Measurements from ENCODE around the gene STUB1. TPM values are rescaled to one million over a fixed set of nuclear protein-coding genes. Genes with fewer than 3 reads are reported as not detected.

STUB1 gene
- total RNA-seq, 1 experiment from 2014 or later = 102 TPM

DNA sequence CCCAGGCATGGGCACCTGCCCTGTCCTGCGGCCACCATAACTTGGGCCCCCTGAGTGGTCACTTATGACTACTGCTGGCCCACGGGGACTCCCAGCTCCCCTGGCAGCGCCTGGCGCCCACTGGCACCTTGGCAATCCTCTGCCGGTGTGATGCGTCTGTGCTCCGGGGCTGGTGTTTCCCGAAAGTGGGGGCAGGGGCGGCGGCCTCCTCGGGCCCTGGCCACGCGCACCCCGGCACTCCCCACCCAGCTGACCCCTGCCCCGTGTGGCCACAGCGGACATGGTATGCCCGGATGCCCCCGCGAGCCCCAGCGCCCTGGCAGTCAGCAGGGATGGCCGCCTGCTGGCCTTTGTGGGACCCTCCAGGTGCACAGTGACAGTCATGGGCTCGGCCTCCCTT lies 22.7 kb upstream of the STUB1 start:
- TF ChIP-seq, protein P1, sequence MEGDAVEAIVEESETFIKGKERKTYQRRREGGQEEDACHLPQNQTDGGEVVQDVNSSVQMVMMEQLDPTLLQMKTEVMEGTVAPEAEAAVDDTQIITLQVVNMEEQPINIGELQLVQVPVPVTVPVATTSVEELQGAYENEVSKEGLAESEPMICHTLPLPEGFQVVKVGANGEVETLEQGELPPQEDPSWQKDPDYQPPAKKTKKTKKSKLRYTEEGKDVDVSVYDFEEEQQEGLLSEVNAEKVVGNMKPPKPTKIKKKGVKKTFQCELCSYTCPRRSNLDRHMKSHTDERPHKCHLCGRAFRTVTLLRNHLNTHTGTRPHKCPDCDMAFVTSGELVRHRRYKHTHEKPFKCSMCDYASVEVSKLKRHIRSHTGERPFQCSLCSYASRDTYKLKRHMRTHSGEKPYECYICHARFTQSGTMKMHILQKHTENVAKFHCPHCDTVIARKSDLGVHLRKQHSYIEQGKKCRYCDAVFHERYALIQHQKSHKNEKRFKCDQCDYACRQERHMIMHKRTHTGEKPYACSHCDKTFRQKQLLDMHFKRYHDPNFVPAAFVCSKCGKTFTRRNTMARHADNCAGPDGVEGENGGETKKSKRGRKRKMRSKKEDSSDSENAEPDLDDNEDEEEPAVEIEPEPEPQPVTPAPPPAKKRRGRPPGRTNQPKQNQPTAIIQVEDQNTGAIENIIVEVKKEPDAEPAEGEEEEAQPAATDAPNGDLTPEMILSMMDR (IDR thresholded peaks at IDR 0.05; ENCODE audit: unreplicated experiment) = no peak
- H3K4me1 Mint-ChIP-seq (ENCODE audit: low read depth, unreplicated experiment) = no peaks in the 10 kb centered on the region
- H3K27ac Mint-ChIP-seq (ENCODE audit: unreplicated experiment) = no peak overlapping the region
- H3K4me3 Mint-ChIP-seq (ENCODE audit: low read depth, unreplicated experiment) = no peak overlapping the region
- peaks cover 46% of the 10 kb centered on the region for H3K36me3 Mint-ChIP-seq (ENCODE audit: insufficient read depth, unreplicated experiment)
- CTCF ChIA-PET = no interaction called here
- H3K27me3 Mint-ChIP-seq (ENCODE audit: unreplicated experiment) = no peaks in the 10 kb centered on the region
- BruUV-seq (replicated peaks) = no TSS peak
- no peak for DNase-seq
- no peaks in the 10 kb centered on the region for H3K9me3 Mint-ChIP-seq (ENCODE audit: low read depth, unreplicated experiment)
- intact Hi-C loops (cut with micrococcal nuclease; ENCODE audit: unreplicated experiment) = no loop called here

DNA sequence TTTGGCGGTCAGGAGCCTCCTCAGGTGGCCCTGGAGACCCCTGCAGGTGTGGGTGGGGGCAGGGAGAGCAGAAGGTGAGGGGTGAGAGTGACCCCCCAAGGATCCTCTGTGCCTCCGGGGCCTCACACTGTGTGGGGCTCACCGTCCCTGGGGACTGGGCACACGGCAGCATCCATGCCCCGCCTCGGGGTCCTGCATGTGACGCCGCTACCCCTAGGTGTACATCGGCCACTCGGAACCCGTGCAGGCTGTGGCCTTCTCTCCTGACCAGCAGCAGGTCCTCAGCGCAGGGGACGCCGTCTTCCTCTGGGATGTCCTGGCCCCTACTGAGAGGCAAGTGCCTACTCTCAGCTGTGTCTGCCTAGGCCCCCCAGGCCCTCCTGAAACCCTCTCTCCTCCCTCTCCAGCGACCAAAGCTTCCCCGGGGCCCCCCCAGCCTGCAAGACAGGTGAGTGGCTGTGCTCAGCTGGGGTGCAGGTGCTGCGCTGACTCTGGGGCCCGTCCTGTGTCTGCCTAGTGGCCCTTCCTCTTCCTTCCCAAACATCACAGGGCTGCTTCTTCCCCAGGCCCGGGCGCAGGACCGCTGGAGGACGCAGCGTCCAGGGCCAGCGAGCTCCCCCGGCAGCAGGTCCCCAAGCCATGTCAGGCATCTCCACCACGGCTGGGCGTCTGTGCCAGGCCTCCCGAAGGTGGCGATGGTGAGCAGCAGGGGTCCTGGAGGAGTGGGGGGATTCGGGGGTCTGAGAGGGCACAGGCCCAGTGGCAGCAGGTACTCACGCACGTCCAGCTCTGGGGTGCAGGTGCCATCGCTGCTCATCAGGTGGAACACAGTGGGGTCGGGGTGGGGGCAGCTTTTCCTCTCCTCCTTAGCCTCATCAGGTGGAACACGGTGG lies 21.3 kb upstream of the STUB1 start:
- Mint-ChIP-seq H3K9me3 (ENCODE audit: low read depth, unreplicated experiment) (no peaks in the 10 kb centered on the region), H3K4me1 (ENCODE audit: low read depth, unreplicated experiment) (no peaks in the 10 kb centered on the region), H3K4me3 (ENCODE audit: low read depth, unreplicated experiment) (no peak overlapping the region), H3K27ac (ENCODE audit: unreplicated experiment) (no peak overlapping the region), H3K27me3 (ENCODE audit: unreplicated experiment) (no peaks in the 10 kb centered on the region), H3K36me3 (ENCODE audit: insufficient read depth, unreplicated experiment) (peaks cover 42% of the 10 kb centered on the region)
- BruUV-seq (replicated peaks) = no TSS peak
- intact Hi-C loops (cut with micrococcal nuclease; ENCODE audit: unreplicated experiment) = no loop called here
- CTCF ChIA-PET = no interaction called here
- no peak for DNase-seq
- TF ChIP-seq, protein P1 (IDR thresholded peaks at IDR 0.05; ENCODE audit: unreplicated experiment) = no peak

DNA sequence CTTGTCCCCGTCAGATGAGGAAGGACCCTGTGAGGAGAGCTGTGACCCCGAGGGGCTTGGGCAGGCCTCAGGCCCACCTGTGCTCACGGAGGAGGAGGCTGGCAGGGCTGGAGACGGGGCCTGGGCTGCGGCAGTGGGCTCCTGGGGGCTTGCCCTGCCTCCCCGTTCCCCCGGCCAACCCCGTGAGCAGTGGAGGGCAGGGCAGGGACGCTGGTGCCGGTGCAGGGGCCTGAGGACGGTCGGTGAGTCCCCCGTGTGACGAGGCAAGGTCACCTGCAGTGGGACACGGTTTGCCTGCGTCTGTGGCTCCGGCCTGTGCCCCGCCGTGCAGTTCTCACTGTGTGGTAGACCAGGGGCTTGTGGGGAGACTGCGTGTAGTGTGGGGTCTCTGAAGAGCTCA lies 20.6 kb upstream of the STUB1 start:
- Mint-ChIP-seq H3K4me1 (ENCODE audit: low read depth, unreplicated experiment) (no peaks in the 10 kb centered on the region), H3K9me3 (ENCODE audit: low read depth, unreplicated experiment) (no peaks in the 10 kb centered on the region), H3K36me3 (ENCODE audit: insufficient read depth, unreplicated experiment) (peaks cover 35% of the 10 kb centered on the region), H3K27me3 (ENCODE audit: unreplicated experiment) (no peaks in the 10 kb centered on the region), H3K4me3 (ENCODE audit: low read depth, unreplicated experiment) (no peak overlapping the region), H3K27ac (ENCODE audit: unreplicated experiment) (no peak overlapping the region)
- TF ChIP-seq, protein P1 (IDR thresholded peaks at IDR 0.05; ENCODE audit: unreplicated experiment) = no peak
- no peak for DNase-seq
- intact Hi-C loops (cut with micrococcal nuclease; ENCODE audit: unreplicated experiment) = no loop called here
- no TSS peak for BruUV-seq (replicated peaks)
- CTCF ChIA-PET = no interaction called here

DNA sequence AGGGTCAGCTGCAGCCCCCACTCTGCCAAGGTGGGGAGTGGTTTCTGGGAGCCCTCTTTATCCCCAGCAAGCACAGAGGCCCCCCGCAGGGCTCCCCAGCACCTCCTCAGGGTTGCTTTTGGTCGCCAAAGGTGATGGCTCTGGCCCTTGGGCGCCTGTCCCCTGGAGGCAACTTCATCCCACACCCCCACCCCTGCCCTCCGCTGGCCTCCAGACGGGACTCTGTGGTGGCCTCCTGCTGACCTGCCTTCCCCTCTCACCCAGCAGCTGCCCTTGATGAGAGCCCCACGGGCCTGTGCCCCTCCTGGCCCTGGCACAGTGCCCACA lies 20.1 kb upstream of the STUB1 start:
- no TSS peak for BruUV-seq (replicated peaks)
- Mint-ChIP-seq H3K27me3 (ENCODE audit: unreplicated experiment) (no peaks in the 10 kb centered on the region), H3K27ac (ENCODE audit: unreplicated experiment) (no peak overlapping the region), H3K4me3 (ENCODE audit: low read depth, unreplicated experiment) (no peak overlapping the region), H3K36me3 (ENCODE audit: insufficient read depth, unreplicated experiment) (peaks cover 32% of the 10 kb centered on the region), H3K4me1 (ENCODE audit: low read depth, unreplicated experiment) (no peaks in the 10 kb centered on the region), H3K9me3 (ENCODE audit: low read depth, unreplicated experiment) (no peaks in the 10 kb centered on the region)
- CTCF ChIA-PET = no interaction called here
- TF ChIP-seq, protein P1 (IDR thresholded peaks at IDR 0.05; ENCODE audit: unreplicated experiment) = no peak
- intact Hi-C loops (cut with micrococcal nuclease; ENCODE audit: unreplicated experiment) = no loop called here
- no peak for DNase-seq
